Globus pallidus (tissue), 1 donor: Measurements from ENCODE around the gene STIMATE.
A peak's percentile ranks its signal among the peaks of the same experiment; 100 is the strongest.

Experiments used
- DNase-seq: peaks from one replicate; pipeline ENCODE4 v3.0.0-alpha.2; 2015; ENCODE audit warnings: low spot score

STIMATE gene

DNA sequence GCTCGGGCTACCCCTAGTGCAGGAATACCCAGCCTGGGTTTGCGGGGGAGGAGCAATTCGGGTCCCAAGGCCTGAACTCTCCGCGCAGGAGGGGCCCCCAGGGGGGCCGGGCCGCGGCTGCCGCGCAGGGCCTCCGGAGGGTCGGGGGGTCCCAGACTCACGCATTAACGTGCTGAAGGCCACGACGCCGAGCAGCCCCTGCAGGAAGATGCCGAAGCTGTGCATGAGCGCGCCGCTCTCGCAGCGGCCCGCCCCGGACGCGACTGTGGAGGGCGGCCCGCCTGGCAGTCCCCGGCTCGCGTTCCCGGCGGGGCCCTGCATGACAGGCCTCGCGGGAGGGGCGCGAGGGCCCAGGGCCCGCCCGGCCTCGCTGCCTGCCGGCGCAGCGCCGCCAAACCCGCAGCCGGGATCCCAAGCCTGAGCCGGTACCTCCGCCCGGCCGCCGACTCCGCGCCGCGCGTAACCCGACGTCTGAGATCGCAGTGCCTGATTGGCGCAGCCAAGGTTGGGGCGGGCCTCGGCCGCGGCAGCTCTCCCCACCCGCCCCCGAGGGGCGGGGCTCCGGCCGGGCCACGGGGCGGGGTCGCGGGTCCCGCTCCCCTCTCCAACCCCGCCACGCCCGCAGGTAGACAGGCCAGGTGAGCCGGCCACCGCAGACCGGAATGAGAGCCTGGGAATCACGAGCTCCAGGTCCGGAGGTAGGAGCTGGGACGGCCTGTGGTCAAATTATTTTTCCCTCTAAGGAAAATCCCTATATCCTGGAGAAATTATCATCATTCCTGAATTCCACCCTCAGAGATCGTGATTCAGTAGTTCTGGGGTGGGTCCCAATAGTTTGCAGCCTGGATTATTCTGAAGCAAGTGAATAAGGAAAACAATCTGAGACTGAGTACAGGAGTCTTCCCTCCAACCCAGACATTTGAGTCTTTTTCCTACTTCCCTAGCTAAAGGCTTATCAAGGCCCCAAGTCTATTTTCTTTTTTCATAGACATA is at the start of gene STIMATE:
STIMATE (minus strand) TSS at position 419 of the 993 bp plus-strand sequence; CDS start at position 321, 98 bp downstream.
- DNase-seq, result peak; percentile 87

DNA sequence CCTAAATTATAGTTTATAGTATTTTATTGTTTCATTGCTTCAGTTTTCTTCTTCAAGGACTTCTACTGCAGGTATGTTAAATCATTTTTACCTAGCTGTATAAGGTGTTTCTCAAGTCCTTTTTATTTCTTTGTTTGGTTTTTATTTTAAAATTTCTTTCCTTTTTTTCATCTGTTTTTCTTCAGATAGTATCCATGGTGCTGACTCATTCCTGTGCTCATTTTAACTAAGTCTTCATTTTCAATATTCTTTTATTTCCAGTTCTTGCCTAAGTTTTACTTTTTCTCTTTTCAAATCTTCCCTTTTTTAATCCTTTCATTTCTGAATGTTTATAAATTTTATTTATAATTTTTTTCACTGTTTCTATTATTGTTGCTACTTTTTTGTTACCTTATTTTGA is 42.3 kb upstream of the STIMATE start:
- no peak for DNase-seq

DNA sequence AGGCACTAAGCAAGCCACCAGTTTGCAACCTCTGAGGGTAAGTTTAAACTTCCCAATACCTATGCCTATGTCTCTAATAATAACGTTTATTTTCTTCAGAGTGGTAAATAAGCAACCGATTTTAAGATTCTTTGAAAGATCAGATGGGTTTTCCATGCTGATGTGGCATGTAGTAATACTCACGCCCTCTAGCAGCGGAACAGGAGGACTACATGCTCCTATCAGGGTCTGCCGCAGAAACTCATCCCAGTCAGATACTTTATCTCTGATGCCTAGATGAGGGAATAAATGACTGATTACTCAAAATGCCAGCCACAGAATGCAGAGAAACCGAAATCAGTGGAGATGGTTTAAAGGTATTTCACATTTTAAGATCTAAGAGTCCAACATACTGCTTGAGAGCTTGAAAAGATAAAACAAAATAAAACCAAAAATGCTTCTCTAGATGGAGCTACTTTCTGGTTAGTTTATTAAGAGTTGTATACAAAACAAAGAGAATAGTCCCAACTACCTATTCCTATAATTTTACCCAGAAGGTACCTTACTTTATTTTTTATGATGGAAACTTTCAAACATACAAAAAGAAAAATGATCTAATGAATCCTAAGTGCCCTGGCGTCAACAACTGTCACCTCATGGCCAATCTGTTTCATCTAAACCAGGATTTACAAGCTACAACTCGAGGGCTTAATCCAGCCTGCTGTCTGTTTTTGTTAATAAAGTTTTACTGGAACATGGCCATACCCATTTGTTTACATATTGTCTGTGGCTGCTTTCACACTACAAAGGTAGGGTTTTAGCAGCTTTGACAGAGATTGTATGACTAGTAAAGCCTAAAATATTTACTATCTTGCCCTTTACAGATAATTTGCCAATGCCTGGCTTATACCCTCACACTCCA is 37.5 kb upstream of the STIMATE start:
- peak; percentile 67 for DNase-seq

DNA sequence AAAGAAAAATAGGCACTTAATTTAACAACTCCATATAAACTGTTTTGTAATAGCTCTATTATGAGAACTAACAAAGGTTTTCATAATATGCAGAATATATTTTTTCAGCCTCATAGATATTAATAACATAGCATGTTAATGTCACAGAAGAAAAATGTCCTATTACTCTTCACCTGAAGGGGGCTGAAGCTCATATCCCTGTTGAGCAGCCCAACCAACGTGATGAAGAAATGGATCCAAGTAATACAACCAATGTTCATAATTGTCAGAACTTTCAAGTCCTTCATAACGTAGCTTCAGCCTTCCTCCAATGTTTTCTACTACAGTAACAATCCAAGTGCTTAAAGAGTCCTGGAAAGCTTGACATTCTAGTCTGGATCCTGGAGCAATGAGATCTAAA is 34.5 kb upstream of the STIMATE start:
- no peak for DNase-seq

DNA sequence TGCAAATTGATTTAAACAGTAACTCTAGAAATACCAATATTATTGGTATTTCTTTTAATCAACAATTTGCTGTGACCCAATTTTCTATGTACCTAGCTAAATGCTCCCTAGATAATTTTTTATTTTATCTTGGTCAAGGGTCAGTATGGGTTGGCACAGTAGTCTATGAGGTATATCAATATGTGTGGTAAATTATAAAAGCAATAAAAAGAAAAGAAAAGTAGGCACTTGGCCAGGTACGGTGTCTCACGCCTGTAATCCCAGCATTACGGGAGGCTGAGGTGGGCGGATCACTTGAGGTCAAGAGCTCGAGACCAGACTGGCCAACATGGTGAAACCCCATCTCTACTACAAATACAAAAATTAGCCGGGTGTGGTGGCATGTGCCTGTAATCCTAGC is 34.0 kb upstream of the STIMATE start:
- no peak for DNase-seq

DNA sequence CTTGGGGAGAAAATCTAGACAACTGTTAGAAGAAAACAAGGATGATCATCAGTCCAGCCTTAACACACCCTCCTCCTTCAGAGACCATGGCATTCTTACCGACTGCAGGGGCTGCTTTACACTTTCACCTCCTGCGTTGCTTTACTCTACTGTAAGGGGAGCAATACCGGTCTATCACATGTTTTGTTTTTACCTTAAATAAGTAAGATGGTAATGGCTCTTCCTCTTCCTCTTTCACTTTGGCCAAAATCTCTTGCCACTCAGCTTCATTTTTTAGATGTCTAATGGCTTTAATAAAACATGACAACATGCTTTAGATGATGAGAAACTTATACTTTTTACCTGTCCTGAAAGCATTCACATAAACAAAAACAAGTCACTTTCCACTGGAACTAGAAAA is 33.4 kb upstream of the STIMATE start:
- DNase-seq, result no peak

DNA sequence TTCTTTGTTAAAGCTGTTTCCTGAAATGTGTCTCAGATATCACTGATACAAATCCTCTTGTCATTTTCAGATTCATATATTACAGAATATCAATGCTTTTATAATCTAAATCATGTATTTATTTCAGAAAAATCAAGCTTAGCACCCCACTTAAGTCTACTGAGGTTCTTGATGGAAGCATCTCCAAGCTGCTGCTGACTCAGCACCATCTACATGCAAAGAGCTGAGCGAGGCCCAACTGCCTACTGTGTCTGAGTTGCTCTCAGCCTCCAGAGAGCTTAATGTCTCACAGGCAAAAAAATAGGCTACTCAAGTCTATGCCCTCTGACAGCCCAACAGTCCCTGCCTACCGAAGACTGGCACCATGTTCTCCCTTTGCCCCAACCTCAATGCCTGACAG is 29.2 kb upstream of the STIMATE start:
- DNase-seq, result no peak

DNA sequence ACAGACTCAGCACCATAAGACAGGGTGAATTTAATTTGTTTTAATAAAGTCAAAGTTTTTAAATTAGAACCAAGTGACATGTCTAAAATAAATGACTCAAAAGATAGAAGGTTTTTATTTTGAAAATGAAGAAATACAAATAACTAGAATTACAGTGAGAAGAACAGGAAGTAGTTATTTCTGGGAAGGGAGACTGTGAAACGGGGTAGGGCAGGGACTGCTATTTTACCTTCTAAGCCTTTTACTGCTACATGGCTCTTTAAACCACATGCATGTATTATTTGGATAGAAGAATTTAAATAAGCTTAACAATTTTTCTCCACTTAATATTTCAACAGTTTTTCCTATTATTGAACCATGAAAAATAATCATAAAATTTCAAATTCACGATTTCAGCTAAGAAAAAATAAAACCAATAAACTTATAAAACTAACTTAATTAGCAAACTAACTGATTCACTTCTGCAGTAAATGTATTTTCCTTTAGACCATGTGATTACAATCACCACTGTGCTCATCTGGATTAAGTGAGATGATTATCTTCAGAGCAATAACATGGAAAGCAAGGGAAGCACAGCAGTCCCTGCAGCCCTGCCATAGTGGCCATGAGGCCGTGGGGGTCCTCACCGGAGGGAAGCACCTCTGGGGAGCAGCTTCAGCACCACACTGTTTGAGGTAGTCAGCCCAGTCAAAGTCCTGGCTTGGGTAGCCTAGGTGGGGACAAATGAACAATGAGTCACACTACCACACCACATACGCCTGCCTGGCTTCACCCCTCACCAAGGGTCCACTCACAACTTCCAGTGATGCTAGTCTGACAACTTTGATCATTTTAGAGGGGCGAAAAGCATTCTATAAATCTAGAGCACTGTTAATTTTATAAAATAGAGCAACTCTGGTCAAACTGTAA is 28.3 kb upstream of the STIMATE start:
- DNase-seq, result no peak

DNA sequence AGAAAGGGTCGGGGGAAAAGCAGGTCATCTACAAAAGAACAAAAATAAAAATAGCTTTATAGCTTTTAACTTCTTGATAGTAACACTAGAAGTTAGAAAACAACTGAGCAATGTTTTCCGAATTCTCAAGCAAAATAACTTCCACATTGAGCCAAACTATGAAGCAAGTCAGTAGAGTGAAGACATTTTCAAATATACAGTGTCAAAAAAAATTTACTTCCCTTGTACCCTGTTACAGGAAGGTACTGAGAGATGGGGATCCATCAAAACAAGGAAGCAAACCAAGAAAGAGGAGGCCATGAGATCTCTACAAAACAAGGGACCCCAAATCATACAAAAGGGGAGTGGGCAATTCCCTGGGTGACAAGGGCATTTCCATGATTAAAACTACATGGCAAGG is 26.6 kb upstream of the STIMATE start:
- no peak for DNase-seq

DNA sequence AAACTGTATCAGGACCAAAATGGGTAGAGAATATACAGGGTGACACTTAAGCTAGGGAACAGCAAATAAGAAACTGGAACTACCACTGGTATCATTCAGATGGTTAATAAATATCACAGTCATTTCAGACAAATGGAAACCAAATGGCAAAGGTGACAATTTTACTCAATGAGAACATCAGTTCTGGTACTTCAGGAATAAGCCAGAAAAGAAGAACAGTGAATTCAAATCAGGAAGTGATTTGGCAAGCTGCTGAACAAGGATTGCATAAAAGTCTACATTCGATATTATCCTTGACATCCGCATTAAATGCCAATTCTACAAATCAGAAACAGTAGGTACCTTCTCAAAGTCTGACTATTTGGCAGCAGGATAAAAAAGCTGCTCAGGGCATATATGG is 23.5 kb upstream of the STIMATE start:
- DNase-seq, result no peak

DNA sequence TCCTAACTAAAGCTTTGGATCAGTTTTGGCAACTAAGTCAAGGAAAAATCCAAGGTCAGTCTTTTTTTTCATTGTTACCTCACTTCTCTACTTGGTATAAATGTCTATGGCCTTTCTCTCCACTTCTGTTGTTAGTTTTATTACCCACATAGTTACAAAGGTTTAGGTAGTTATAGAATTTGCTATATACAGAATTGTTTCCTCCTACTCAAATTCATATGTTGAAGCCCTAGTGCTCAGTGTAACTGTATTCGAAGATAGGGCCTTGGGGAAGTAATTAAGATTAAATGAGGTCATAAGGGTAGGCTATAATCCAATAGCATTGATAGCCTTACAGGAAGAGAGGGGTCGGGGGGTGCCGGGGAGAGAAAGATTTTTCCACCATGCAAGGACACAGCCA is 19.7 kb upstream of the STIMATE start:
- no peak for DNase-seq

DNA sequence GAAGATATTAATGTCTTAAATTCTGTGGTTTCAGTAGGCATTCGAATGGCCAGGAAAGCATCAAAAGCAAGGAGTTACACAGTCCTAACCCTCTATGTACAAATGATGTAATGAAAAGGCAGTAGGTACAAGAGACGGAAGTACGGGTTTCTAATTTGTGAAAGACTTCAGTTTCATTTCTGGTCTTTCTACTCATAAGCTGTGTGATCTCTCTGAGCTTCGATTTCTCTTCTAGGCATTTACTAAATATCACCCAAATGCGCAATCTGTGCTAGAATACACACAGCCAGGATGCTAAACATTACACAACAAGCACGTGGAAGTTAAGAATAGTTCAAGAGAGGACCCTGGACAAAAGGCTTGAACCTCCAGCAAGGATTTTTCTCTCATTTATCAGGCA is 17.9 kb upstream of the STIMATE start:
- no peak for DNase-seq

DNA sequence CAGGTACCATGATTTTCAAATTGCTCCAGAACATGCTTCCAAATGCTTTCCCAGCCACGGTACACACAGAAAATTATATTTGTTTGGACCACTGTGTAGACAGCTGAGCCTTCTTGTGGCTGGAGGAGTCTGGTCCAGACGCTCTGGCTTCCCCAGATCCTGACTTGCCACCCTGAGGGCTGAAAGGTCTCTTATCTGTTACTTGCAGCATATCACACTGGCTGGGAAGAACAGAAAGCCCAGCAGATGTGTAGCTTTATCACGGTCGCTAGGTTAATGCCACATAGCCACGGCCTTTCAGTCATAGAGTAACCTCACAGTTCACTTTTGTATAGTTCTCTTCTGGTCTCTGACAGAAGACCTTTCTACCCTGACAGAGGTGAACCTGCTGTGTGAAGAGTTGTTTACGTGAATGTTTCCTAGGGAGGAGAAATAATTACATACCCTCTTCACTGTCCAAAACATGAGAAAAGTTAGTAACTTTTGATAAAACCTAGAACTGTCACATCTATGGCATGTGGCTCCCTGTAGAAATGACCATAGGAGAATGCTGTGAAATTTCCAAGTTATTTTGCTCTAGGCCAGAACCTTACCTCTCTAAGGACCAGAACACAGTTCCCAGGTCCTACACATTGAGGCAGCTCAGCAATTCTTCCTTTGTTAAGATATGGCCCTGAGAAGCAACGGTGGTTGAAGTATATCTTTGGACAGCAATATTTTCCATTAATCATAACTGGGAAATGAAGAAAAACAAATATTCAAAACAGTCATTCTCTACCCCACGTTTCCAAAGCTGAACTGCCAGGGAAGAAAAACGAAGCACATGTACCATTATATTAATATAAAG is 15.8 kb upstream of the STIMATE start:
- no peak for DNase-seq

DNA sequence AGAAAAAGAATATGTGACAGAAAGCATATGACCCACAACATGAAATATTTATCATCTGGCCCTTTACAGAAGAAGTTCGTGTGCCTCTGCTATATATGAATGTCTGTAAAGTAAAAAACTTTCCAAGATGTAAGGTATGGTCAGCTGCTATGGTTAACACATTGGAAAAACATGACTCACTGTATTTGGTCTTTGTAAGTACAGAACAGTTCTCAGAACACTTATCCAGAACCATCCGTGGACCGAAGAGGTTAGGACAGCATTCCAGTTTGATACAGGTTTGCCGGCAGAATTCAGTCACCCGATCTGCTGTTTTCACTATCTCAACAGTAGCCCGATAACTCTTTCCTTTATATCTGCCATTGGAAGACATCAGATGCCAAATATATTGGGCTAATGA is 13.5 kb upstream of the STIMATE start:
- no peak for DNase-seq

DNA sequence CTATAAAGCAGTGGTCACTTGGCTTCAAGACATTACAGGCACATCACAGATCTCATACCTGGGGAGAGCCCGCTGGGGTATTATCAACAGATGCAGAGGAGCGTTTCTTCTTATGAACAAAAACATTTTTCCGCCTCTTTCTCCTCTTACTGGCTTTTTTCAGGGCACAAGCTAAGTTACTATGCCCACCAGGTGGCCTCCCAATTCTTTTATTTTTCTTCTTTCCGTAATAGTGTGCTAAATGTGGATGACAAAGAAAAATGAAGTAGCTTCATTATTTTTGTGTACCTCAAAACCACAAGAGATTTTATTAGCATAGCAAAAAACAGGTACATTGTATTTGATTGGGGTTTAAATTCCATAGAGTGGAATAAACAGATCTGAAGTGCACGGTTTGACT is 10.1 kb upstream of the STIMATE start:
- DNase-seq, result no peak

DNA sequence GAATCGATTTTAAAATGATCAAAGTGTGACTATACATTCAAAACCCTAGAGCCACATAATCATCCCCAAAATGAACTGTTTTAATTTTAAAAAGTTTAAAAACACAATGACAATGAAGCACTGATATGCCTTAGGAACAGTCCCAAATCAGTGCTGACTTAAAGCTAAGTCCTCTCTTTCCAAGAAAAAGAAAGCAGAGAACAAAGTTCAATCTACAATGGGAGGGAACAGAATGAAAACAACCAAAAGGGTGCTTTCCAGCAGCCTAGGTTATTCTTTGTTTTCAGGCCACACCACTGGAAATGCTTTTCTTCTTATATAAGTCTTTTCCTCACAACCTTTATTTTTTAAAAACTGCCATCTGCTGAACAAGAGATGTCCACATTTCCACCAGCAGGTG is 7.2 kb upstream of the STIMATE start:
- no peak for DNase-seq

DNA sequence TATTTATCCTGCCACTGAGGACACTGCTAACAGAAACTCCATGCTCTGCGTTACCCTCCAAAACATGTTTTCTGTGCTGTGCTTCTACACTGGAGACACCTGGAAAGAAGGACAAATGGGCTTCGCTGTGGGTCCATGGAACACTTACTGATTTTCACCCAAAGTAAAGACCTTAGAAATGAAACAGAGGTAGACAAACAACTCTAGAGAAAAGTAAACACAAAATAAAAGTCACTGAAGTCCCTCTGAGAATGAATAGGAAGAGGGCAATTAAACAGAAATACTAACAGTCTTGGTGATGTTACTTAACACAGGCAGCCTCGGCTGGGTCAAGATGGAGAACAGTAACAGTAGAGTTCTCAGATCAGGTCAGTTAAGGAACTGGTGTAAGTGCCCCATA is 6.7 kb upstream of the STIMATE start:
- DNase-seq, result no peak

DNA sequence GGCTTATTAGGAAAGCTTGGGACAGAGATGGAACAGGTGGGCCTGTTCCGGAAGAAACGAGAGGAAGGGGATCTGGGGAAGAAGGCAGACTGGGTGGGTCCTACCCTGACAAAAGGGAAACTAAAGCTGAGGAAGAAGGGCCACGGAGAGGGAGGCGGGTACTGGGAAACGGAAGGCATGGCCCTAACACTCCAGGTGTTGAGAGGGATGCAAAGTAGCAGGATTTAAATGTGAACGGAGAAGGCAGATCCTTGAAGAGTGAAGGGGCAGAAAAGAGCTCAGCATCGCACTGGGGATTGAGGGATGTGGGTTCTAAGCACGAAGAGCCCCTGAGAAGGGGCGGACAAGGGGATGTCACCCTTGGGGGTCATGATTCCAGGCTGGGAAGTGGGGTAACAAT is 735 bp downstream of the STIMATE start:
- no peak for DNase-seq

DNA sequence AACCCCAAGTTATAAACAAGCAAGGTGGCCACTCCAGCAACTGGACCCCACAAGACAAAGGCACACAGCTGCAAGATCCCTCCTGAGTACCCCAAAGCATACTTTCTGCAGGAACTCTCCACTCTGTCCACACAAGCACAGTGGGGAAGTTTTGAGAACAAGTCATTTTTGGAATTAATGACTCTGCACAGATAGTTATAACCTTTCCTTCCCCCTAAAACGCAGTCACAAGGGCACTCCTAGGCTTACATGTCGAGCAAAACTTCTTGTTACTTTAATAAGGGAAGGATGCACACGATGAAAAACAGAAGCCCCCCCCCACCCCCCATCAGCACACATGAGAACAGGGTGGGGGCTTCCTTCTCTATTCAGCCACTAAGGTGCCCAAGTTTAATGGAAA is 1.2 kb downstream of the STIMATE start:
- no peak for DNase-seq

DNA sequence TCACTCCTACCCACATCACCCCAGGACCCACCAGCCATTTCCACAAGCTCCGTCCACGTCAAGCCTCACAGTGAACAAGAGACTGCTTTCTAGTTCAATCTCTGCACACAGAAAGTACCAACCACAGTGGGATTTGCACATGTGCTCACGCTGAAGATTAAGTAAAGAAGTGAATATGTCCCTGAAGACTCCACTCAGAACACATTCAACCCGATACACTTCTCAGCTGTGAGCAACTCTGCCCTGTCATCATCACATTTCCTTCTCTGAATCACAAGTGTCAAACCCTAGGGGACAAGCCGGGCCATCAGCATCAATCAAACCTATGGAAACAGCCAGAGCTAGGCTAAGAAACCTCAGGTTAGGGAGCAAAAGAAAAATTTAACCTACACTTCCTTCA is 1.9 kb downstream of the STIMATE start:
- no peak for DNase-seq

DNA sequence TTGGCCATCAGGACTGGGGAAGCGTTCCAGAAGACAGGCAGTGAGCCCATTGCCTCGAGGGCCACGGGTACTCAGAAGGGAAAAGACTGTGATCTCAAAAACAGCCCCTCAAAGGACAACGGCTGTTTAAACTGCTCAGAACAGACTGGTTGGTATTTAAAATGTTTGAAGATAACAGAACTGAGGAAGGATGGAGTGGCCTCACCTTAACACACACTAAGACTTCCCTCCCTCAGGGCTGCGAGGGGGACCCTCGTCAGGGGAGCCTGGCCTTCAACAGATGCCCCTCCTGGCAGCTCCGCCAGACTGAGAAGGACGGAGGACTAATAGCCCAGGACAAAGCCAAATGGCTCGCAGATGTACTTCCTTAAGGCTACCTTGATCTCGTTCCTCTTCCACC is 2.6 kb downstream of the STIMATE start:
- DNase-seq, result no peak
